DMS53 treated with DMSO at 0.1 percent for 48 hours (cell line): ENCODE results near the gene AKAP12.

Source experiments
- DNase-seq: peaks from one replicate; lab custom pipeline; 2025; ENCODE audit not compliant: unreplicated experiment; lab: John Stamatoyannopoulos, UW

The AKAP12 gene, protein sequence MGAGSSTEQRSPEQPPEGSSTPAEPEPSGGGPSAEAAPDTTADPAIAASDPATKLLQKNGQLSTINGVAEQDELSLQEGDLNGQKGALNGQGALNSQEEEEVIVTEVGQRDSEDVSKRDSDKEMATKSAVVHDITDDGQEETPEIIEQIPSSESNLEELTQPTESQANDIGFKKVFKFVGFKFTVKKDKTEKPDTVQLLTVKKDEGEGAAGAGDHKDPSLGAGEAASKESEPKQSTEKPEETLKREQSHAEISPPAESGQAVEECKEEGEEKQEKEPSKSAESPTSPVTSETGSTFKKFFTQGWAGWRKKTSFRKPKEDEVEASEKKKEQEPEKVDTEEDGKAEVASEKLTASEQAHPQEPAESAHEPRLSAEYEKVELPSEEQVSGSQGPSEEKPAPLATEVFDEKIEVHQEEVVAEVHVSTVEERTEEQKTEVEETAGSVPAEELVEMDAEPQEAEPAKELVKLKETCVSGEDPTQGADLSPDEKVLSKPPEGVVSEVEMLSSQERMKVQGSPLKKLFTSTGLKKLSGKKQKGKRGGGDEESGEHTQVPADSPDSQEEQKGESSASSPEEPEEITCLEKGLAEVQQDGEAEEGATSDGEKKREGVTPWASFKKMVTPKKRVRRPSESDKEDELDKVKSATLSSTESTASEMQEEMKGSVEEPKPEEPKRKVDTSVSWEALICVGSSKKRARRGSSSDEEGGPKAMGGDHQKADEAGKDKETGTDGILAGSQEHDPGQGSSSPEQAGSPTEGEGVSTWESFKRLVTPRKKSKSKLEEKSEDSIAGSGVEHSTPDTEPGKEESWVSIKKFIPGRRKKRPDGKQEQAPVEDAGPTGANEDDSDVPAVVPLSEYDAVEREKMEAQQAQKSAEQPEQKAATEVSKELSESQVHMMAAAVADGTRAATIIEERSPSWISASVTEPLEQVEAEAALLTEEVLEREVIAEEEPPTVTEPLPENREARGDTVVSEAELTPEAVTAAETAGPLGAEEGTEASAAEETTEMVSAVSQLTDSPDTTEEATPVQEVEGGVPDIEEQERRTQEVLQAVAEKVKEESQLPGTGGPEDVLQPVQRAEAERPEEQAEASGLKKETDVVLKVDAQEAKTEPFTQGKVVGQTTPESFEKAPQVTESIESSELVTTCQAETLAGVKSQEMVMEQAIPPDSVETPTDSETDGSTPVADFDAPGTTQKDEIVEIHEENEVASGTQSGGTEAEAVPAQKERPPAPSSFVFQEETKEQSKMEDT (N-terminal part only)

DNA sequence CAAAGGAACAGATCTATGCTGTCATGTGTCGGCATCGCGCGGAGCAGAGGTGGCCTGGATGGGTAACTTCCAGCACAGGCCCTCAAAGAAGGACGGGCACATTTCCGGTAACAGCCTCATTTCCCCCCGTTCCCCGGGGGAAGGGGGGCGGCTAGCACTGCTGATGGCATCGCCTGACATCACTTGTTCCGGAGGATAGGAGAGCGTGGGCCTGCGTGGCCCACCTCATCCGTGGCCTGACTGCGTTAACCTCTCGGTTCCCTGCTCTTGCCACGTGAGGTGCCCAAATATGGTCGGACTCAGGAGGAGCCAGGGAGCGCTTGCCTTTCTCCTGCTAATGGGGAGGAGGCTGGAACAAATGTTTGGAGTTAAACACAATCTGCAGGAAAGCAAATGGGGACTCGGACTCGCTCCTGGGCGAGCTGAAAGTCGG lies at the start of gene AKAP12:
TSS of gene AKAP12 (plus strand) at position 365 of the 433 bp plus-strand sequence. CDS start 596 bp downstream, outside the sequence.
- no peak for DNase-seq

DNA sequence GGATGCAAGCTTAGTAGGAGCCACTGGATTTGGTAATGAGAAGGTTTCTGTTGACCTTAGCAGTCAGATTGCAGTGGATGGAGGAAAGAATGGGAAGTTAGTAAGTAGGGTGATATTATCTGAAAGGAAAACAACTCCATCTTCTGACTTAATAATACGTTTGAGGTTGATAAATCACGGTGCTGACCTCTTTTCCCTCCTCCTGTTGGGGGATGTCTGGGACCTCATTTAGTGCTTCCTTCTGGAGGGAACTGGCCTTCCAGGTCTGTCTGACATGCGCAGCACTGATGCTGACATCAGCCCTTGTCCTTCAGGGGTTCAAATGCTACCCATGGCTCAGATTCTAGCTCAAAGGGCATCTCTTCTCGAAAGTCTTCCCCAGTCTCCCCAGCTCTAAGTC lies 48.2 kb upstream of the AKAP12 start:
- no peak for DNase-seq

DNA sequence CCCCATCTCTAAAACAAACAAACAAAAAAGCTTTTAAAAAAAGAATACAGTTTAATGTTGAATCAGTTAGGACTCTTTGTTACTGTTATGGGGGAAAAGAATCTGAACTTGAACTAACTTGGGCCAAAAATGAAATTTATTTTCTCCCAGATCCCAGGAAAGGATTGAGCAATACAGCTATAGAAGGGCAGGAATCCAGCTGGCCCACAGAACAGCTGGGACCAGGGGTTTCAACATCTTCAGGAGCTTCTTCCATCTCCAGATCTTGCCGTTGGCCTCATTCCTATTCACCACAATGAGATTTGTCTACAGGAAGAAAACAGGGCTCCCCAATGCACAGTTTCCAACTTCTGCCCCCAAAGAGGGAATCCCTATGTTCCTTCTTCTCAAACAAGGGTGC lies 43.2 kb upstream of the AKAP12 start:
- DNase-seq: no peak

DNA sequence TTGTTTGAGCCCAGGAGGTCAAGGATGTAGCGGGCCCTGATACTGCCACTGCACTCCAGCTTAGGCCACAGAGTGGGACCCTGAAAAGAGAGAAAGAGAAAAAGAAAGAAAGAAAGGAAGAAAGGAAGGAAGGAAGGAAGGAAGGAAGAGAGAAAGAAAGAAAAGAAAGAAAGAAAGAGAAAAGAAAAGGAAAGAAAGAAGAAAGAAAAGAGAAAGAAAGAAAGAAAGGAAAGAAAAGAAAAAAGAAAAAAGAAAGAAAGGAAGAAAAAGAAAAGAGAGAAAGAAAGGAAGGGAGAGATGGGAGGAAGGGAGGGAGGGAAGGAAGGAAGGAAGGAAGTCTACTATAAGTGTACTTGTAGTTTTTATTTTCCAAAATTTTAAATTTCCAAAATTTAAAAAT lies 42.2 kb upstream of the AKAP12 start:
- DNase-seq: no peak

DNA sequence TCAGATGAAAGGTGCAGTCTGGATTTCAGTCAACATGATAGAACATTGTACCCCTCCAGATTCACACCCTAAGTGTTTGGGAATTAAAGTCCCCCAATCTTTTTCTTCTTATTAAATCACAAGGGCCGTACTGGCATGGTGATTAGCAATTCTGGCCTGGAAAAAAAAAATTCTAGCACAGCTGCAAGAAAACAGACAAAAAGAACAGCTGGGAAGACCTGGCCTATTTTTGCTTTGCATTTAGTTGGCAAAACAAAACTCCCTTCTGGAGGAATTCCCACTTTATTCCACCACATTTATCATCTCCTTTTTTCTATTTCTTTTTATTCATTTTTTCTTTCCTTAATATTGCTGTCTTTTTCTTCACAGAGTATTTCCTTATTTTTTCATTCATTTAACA lies 39.8 kb upstream of the AKAP12 start:
- no peak for DNase-seq

DNA sequence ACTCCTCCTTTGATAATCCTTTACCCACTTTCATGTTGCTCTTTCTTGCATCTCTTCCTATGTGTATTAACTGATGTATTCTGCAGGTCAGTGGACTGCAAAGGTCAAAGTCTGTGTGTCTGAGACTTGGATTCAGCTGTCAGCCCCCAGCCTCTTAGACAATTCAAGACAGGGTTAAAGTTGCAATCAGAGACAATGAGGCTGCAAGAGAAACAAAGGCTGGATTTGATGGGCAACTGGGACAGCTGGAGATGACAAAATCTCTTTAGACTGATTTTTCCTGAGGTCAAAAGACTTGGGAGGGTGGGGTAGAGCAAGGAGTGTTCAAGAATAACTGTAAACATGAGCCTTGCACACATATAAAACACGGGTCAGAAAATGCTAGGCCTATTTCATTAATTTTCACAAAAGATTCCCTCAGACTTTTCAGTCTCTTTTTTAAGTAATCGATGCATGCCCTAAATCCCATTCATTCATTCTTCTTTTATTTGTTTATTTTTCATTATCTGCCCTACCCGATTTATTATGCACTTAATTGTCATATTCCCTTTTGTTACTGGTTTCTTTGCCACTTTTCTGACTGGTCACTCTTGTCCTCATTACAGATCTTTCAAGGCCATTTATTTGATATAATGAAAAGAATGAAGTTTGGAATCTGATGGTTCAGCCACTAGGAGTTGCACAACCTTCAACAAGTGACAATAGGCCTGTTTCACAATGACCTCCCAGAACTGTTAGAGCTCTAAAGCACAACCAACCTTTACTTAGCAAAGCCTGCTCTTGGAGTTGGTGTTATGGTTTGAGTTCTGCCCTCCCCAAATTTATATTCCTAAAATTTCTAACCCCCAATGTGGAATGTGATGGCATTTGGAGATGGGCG lies 33.8 kb upstream of the AKAP12 start:
- DNase-seq: no peak

DNA sequence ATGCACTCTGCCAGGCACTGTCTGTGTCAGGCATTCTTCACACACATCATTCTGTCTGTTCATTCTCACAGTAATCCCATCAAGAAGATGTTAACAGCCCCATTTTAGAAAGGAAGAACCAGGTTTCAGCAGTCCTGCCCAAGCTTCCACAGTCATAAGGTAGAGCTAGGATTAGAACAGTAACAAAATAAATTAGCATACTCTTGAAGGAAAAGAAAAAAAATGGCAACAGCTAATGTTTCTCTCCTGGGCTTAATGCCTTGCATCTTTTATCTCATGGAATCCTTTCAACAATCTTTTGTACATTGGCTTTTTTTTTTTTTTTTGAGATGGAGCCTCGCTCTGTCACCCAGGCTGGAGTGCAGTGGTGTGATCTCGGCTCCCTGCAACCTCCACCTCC lies 32.1 kb upstream of the AKAP12 start:
- DNase-seq: no peak

DNA sequence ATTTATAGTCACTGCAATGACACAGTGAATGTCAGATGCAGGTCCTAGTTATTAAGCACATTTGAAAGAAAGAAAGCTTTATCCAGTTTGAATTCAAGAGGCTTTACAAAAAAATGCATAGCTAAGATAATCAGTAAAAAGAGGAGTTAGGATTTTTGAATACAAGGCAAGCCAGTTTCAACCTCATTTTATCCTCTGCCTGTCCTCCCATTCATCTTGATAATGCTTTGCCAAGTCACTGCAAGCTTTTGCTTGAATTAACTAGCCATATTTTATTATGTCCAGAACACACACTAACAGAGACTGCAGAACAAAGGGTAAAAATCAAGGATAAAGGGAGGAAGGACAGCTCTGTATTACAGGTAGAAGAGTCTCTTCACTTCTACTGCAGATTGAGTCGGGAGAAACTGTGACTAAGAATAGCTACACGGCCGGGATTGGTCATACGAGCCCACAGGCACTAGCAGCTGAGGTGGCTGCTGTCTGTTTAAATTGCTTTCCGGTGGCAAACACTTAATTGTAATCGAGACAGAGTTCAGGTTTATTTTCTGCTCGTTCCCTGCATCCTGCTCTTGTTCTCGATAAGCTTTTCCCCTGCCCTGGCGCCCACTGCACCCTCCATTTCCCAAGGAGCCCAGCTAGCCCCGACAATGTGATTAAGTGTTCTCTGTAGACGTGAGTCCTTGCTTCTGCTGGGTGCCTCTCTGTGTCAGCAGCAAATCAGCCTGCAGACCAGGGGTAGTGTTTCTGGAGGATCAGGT lies 30.5 kb upstream of the AKAP12 start:
- DNase-seq: peak; percentile 55

DNA sequence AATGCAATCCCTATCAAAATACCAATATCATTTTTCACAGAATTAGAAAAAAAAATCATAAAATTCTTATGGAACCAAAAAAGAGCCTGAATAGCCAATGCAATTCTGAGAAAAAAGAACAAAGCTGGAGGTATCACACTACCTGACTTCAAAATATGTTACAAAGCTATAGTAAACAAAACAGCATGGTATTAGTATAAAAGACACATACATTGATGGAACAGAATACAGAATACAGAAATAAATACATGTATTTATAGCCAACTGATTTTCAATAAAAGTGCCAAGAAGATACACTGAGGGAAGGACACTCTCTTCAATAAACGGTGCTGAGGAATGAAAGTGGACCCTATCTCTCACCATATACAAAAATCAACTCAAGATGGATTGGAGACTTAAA lies 28.7 kb upstream of the AKAP12 start:
- DNase-seq: no peak

DNA sequence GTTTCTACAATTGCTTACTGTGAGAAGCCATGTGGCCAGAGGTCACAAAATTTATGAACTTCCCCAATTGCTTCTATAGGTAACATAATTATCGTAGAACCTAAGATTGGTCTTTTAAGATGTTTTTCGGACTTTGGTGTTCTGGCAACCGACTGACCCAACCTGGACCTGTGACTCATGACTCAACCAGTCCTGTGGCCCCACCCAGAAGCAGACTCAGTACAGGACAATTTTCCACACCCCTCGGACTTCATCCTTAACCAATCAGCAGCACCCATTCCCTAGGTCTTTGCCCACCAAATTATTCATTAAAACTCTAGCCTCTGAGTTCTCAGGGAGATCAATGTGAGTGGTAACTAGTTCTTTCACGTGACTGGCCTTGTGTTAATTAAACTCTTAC lies 26.4 kb upstream of the AKAP12 start:
- DNase-seq: no peak

DNA sequence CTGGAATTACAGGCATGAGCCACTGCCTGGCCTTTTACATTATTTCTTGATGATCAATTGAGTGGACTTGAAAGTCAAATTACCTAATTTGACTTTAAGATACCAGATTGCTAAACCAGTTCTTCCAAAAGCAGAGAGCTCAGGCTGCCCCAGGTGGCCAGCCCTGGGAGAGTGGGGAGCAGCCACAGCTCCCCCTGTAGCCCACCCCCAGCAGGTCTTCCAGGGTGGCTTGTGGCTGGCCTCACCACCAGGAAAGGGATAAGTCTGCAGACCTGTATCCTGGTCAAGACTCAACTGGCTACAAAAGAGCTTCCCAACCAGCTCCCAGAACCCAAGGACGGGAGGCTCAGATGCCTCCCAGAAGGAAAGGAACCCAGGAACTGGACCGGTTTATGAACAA lies 23.8 kb upstream of the AKAP12 start:
- no peak for DNase-seq

DNA sequence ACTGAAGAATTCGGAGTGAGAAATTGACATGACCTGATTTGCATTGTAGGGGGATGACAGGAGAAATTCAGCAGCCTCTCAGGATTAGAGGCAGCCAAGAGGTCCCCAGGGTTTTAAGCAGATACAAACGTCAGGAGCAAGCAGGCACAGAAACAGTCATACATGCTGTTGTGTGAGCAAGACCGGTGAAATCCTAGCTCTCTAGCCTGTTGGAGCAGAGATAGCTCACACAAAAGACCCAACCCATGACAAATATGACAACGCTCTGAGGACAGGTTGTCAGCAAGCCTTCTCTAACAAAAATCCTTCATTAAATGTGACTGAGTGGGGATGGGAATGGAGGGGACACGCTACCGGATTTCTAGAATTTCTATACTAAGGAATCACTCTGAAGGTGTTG lies 23.0 kb upstream of the AKAP12 start:
- DNase-seq: no peak

DNA sequence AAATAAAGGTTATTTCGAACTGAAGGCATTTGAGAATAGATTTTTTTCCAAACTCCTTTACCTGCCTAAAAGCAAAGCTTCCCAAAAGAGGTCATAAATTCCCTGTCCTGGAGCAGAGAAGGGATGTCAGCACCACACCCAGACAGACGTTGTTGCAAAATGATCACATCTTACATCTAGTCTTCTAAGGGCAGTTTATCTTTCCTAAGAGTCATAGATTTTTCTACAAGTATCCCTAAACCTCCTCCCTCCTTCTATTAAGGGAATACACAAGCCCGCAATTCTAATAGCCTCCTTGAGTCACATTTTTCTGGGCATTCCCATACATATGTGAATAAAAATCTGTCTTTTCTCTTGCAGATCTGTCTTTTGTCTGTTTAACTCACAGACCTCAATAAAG lies 20.6 kb upstream of the AKAP12 start:
- no peak for DNase-seq

DNA sequence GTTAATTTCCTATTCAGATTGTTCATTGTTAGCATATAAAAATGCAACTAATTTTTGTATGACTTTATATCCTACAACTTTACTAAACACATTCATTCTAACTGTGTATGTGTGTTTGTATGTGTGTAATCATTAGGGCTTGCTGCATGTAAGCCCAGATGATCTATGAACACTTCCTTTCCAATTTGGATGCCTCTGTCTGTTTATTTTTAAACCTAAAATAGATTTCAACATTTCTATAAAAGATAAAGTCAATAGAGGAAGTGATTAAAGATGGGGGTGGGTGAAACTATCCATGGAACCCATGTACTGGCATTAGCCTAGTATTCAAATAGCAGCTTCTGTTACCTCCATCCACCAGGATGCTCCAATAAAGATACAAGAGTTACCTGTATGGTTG lies 15.7 kb upstream of the AKAP12 start:
- DNase-seq: no peak

DNA sequence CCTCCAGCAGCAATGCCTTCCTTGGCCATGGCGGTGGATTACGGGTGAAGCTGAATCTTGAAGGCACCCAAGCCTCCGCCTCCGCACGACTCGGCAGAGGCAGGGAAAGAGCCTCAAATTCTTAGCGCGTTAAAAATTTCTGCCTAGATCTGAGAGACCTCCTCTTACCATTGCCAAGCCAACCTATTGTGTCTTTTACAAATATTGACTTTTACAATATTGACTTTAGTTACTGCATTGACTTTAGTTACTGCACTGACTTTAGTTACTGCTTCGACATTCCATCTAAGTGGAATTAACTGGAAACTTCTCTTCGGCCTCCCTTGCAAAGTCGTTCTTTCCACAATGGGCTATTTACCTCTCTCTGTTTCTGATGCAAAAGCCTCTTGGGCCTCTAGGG lies 13.8 kb upstream of the AKAP12 start:
- DNase-seq: no peak

DNA sequence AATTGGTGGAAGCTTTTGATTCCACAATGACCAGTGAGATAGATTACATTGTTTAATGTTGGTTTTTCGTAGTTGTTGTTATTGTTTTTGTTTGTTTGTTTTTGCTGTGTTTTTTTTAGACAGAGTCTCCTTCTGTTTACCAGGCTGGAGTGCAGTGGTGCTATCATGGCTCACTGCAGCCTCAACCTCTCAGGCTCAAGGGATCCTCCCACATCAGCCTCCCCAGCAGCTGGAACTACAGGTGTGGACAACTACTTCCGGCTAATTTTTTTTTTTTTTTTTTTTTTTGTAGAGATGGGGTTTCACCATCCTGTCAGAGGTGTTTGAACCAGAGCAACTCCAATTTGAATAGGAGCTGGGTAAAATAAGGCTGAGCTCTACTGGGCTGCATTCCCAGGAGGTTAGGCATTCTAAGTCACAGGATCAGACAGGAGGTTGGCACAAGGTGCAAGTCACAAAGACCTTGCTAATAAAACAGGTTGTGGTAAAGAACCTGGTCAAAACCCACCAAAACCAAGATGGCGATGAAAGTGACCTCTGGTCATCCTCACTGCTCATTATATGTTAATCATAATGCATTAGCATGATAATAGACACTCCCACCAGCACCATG lies 10.9 kb upstream of the AKAP12 start:
- no peak for DNase-seq

DNA sequence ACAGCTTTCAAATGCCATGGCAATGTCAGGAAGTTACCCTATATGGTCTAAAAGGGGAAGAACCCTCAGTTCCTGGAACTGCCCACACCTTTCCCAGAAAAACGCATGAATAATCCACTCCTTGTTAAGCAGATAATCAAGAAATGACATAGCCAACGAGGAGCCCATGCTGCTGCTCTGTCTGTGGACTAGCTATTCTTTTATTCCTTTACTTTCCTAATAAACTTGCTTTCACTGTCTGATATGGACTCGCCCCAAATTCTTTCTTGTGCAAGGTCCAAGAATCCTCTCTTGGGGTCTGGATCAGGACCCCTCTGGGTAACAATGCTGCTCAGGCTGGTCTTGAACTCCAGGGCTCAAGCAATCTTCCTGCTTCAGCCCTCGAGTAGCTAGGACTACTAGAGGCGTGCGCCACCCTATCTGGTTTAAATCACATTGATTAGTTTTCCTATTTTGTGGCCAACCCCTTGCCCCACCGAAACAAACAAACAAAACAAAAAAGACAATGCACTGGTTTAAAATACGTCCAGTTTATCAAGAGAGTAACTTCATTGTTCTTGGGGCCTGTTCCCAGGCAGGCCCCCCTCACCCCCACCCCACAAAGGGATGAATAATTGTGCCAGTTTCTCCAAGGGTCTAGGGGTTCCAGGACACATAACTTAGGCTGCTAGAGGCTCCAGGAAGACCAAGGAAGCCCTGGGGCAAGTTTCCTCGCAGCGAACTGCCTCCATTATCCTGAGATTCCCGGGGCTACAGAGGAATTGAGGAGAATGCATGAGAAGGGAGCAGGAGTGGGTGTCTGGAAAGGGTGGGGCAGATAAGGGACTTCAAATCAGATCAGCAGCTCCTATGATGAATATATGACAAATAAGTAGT lies 10.1 kb upstream of the AKAP12 start:
- DNase-seq: no peak

DNA sequence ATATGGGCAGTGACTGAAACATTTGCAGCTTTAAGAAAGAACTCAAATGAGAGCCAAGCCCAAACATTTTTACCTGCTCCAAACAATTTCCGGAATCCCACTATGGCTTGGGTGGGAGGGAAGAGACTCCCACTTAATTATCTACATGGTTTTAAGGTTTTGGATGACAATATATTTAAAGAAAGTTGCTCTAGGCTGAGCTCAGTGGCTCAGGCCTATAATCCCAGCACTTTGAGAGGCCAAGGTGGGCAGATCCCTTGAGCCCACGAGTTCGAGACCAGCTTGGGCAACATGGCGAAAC lies 9.5 kb upstream of the AKAP12 start:
- DNase-seq: no peak

DNA sequence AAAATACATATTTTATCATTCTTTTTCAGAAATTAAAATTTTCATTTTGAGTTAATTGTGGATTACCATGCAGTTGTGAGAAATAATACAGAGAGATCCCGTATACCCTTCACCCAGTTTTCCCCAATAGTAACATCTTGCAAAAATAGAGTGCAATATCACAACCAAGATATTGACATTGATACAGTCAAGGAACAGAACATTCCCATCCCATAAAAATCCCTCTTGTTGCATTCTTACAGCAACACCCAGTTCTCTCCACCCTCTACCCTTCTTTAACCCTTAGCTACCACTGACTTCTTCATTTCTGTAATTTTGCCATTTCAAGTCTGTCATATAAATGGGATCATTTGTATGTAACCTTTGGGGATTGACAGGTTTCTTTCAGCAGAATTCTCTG lies 6.9 kb upstream of the AKAP12 start:
- DNase-seq: no peak
